IgD-negative memory B cell (primary cell): ENCODE results near the gene THSD4. TPM values are rescaled to one million over a fixed set of nuclear protein-coding genes. Genes with fewer than 3 reads are reported as not detected.
A peak's percentile ranks its signal among the peaks of the same experiment; 100 is the strongest.
"Not testable (repeated sequence)": the region's sequence is repeated elsewhere in the genome, so short reads cannot be mapped to it uniquely, and the experiment has no call there.

ENCODE experiments used
- H3K27ac Mint-ChIP-seq, 3 donors: one replicate each; pipeline ENCODE4 v1.8.0; 2020 to 2022; ENCODE audit warnings: mild to moderate bottlenecking in 3 of 3, mixed read lengths in 3 of 3, moderate library complexity in 1 of 3
- H3K27me3 Mint-ChIP-seq: one replicate; pipeline ENCODE4 v1.8.0; 2021; ENCODE audit warnings: mixed read lengths
- H3K36me3 Mint-ChIP-seq: one replicate; pipeline ENCODE4 v1.8.0; 2020; ENCODE audit warnings: mild to moderate bottlenecking, mixed read lengths
- H3K4me1 Mint-ChIP-seq, 3 donors: one replicate each; pipeline ENCODE4 v1.8.0; 2020 to 2022; ENCODE audit warnings: mixed read lengths in 3 of 3, mild to moderate bottlenecking in 1 of 3
- H3K4me3 Mint-ChIP-seq, 4 donors: one replicate each; pipeline ENCODE4 v1.8.0; 2020 to 2022; ENCODE audit warnings: mild to moderate bottlenecking in 4 of 4, mixed read lengths in 4 of 4, moderate library complexity in 3 of 4
- H3K9me3 Mint-ChIP-seq, 3 donors: one replicate each; pipeline ENCODE4 v1.8.0; 2020 to 2021; ENCODE audit warnings: mixed read lengths in 3 of 3, mild to moderate bottlenecking in 1 of 3
- polyA plus RNA-seq: library from polyadenylated mRNA; unstranded; fragments of 300-500 nt; fragmentation: Illumina TruSeq; gene quantifications from one replicate; pipeline ENCODE4 v1.2.3, GENCODE V29; 2021

THSD4 gene
- polyA plus RNA-seq, 1 donor from 2014 or later = not detected

GRCh38 chr15:71244250-71244649, 129.0 kb downstream of the THSD4 start:
- H3K9me3 Mint-ChIP-seq = no peaks in the 10 kb centered on the region
- peaks cover 3% of the 10 kb centered on the region for H3K27me3 Mint-ChIP-seq
- no peaks in the 10 kb centered on the region for H3K4me1 Mint-ChIP-seq
- no peaks in the 10 kb centered on the region for H3K36me3 Mint-ChIP-seq
- H3K27ac Mint-ChIP-seq = no peak overlapping the region
- H3K4me3 Mint-ChIP-seq = no peak overlapping the region

- peaks cover 3% of the 10 kb centered on the region for H3K27me3 Mint-ChIP-seq
- no peaks in the 10 kb centered on the region for H3K4me1 Mint-ChIP-seq
- no peak overlapping the region for H3K4me3 Mint-ChIP-seq
- no peaks in the 10 kb centered on the region for H3K36me3 Mint-ChIP-seq
- no peaks in the 10 kb centered on the region for H3K9me3 Mint-ChIP-seq
- H3K27ac Mint-ChIP-seq = no peak overlapping the region
Measured at GRCh38 chr15:71245588-71245987, 130.3 kb downstream of the THSD4 start.

GRCh38 chr15:71248386-71248785, 133.1 kb downstream of the THSD4 start:
- Mint-ChIP-seq H3K36me3 (no peaks in the 10 kb centered on the region), H3K9me3 (no peaks in the 10 kb centered on the region), H3K4me1 (no peaks in the 10 kb centered on the region), H3K27me3 (peaks cover 1% of the 10 kb centered on the region), H3K4me3 (no peak overlapping the region), H3K27ac (no peak overlapping the region)

- no peaks in the 10 kb centered on the region for H3K9me3 Mint-ChIP-seq
- peaks cover 1% of the 10 kb centered on the region for H3K27me3 Mint-ChIP-seq
- H3K27ac Mint-ChIP-seq = no peak overlapping the region
- no peaks in the 10 kb centered on the region for H3K36me3 Mint-ChIP-seq
- no peaks in the 10 kb centered on the region for H3K4me1 Mint-ChIP-seq
- H3K4me3 Mint-ChIP-seq = no peak overlapping the region
Measured at GRCh38 chr15:71249986-71250385, 134.7 kb downstream of the THSD4 start.

GRCh38 chr15:71250936-71251583, 135.8 kb downstream of the THSD4 start:
- H3K4me3 Mint-ChIP-seq = no peak overlapping the region
- no peaks in the 10 kb centered on the region for H3K4me1 Mint-ChIP-seq
- peaks cover 3% of the 10 kb centered on the region for H3K27me3 Mint-ChIP-seq
- no peak overlapping the region for H3K27ac Mint-ChIP-seq
- no peaks in the 10 kb centered on the region for H3K36me3 Mint-ChIP-seq
- peaks cover 0 to 1% (median 0%) of the 10 kb centered on the region in 3 donors for H3K9me3 Mint-ChIP-seq

- H3K36me3 Mint-ChIP-seq = no peaks in the 10 kb centered on the region
- H3K9me3 Mint-ChIP-seq = peaks cover 0 to 1% (median 0%) of the 10 kb centered on the region in 3 donors
Measured at GRCh38 chr15:71251584-71252043, 136.3 kb downstream of the THSD4 start.

GRCh38 chr15:71252044-71252739, 136.9 kb downstream of the THSD4 start:
- no peaks in the 10 kb centered on the region for H3K36me3 Mint-ChIP-seq
- no peak overlapping the region for H3K4me3 Mint-ChIP-seq
- H3K4me1 Mint-ChIP-seq = no peaks in the 10 kb centered on the region
- peaks cover 0 to 1% (median 0%) of the 10 kb centered on the region in 3 donors for H3K9me3 Mint-ChIP-seq
- H3K27me3 Mint-ChIP-seq = peaks cover 3% of the 10 kb centered on the region
- H3K27ac Mint-ChIP-seq = no peak overlapping the region

More at GRCh38 chr15:71251584-71252043, 136.3 kb downstream of the THSD4 start:
- H3K27me3 Mint-ChIP-seq = peaks cover 3% of the 10 kb centered on the region
- no peak overlapping the region for H3K27ac Mint-ChIP-seq
- no peak overlapping the region for H3K4me3 Mint-ChIP-seq
- H3K4me1 Mint-ChIP-seq = no peaks in the 10 kb centered on the region

- Mint-ChIP-seq H3K27me3 (peaks cover 2% of the 10 kb centered on the region), H3K27ac (no peak overlapping the region), H3K36me3 (no peaks in the 10 kb centered on the region), H3K4me1 (no peaks in the 10 kb centered on the region), H3K4me3 (no peak overlapping the region), H3K9me3 (peaks cover 0 to 1% (median 0%) of the 10 kb centered on the region in 3 donors)
Measured at GRCh38 chr15:71252740-71253047, 137.4 kb downstream of the THSD4 start.

- no peaks in the 10 kb centered on the region for H3K36me3 Mint-ChIP-seq
- H3K27me3 Mint-ChIP-seq = peaks cover 2% of the 10 kb centered on the region
- no peaks in the 10 kb centered on the region for H3K4me1 Mint-ChIP-seq
- no peak overlapping the region for H3K27ac Mint-ChIP-seq
- no peak overlapping the region for H3K4me3 Mint-ChIP-seq
- peaks cover 0 to 1% (median 0%) of the 10 kb centered on the region in 3 donors for H3K9me3 Mint-ChIP-seq
Measured at GRCh38 chr15:71254491-71254890, 139.2 kb downstream of the THSD4 start.

GRCh38 chr15:71256934-71257664, 141.8 kb downstream of the THSD4 start:
- peaks cover 2% of the 10 kb centered on the region for H3K27me3 Mint-ChIP-seq
- H3K4me3 Mint-ChIP-seq = no peak overlapping the region
- no peaks in the 10 kb centered on the region for H3K36me3 Mint-ChIP-seq
- H3K9me3 Mint-ChIP-seq = peaks cover 0 to 1% (median 0%) of the 10 kb centered on the region in 3 donors
- H3K27ac Mint-ChIP-seq = peak overlapping the region in 2 of 3 donors; percentile 14 to 73
- H3K4me1 Mint-ChIP-seq = no peaks in the 10 kb centered on the region

GRCh38 chr15:71259866-71260265, 144.6 kb downstream of the THSD4 start:
- Mint-ChIP-seq H3K27ac (no peak overlapping the region), H3K36me3 (no peaks in the 10 kb centered on the region), H3K9me3 (peaks cover 0 to 7% (median 0%) of the 10 kb centered on the region in 3 donors), H3K4me1 (no peaks in the 10 kb centered on the region), H3K27me3 (peaks cover 2% of the 10 kb centered on the region), H3K4me3 (no peak overlapping the region)

GRCh38 chr15:71261418-71261817, 146.1 kb downstream of the THSD4 start:
- no peak overlapping the region for H3K27ac Mint-ChIP-seq
- no peak overlapping the region for H3K4me3 Mint-ChIP-seq
- H3K36me3 Mint-ChIP-seq = no peaks in the 10 kb centered on the region
- H3K27me3 Mint-ChIP-seq = peaks cover 2% of the 10 kb centered on the region
- H3K9me3 Mint-ChIP-seq = peaks cover 0 to 5% (median 0%) of the 10 kb centered on the region in 3 donors
- no peaks in the 10 kb centered on the region for H3K4me1 Mint-ChIP-seq

GRCh38 chr15:71261909-71262308, 146.6 kb downstream of the THSD4 start:
- H3K36me3 Mint-ChIP-seq = no peaks in the 10 kb centered on the region
- no peak overlapping the region for H3K27ac Mint-ChIP-seq
- H3K9me3 Mint-ChIP-seq = peaks cover 0 to 5% (median 0%) of the 10 kb centered on the region in 3 donors
- no peak overlapping the region for H3K4me3 Mint-ChIP-seq
- no peaks in the 10 kb centered on the region for H3K4me1 Mint-ChIP-seq
- H3K27me3 Mint-ChIP-seq = peaks cover 2% of the 10 kb centered on the region

GRCh38 chr15:71262599-71262998, 147.3 kb downstream of the THSD4 start:
- peaks cover 0 to 5% (median 0%) of the 10 kb centered on the region in 3 donors for H3K9me3 Mint-ChIP-seq
- H3K4me1 Mint-ChIP-seq = no peaks in the 10 kb centered on the region
- no peak overlapping the region for H3K4me3 Mint-ChIP-seq
- no peak overlapping the region for H3K27ac Mint-ChIP-seq
- H3K36me3 Mint-ChIP-seq = no peaks in the 10 kb centered on the region
- H3K27me3 Mint-ChIP-seq = peaks cover 2% of the 10 kb centered on the region

GRCh38 chr15:71265606-71266005, 150.3 kb downstream of the THSD4 start:
- H3K9me3 Mint-ChIP-seq, H3K4me1 Mint-ChIP-seq, H3K4me3 Mint-ChIP-seq, H3K36me3 Mint-ChIP-seq, H3K27me3 Mint-ChIP-seq, H3K27ac Mint-ChIP-seq: not testable (repeated sequence)
